CD1c-positive myeloid dendritic cell (primary cell): Measurements from ENCODE around the gene DLGAP4.

ENCODE experiments used
- DNase-seq: peaks from one replicate; pipeline ENCODE4 v3.0.0-alpha.2; 2016; ENCODE audit errors: extremely low spot score

The DLGAP4 gene

DNA sequence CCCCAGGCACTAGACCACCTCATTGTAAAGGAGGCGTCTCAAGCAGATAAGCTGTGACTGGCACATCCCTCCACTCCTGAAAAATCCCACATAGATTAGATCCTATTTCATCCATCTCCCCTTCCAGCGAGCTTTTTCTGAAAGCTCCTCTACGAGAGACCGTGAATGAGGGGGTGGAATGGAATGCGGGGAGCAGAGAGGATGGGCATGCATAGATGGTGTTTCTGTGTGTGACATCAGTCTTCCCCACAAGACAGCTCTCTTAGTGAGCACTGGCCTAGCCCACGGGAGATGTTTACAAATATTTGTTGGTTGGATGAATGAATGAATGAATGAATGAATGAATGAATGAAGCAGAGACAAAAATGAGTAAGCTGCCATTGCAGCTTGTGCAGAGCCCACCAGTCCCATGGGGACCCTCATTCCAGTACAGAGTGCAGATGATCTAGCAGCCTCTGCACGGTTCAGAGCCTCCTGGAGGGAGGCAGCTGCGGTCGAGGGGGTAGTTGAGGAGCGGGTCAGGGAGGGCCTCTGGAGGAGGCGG, 98.4 kb downstream of the DLGAP4 start:
- no peak for DNase-seq

DNA sequence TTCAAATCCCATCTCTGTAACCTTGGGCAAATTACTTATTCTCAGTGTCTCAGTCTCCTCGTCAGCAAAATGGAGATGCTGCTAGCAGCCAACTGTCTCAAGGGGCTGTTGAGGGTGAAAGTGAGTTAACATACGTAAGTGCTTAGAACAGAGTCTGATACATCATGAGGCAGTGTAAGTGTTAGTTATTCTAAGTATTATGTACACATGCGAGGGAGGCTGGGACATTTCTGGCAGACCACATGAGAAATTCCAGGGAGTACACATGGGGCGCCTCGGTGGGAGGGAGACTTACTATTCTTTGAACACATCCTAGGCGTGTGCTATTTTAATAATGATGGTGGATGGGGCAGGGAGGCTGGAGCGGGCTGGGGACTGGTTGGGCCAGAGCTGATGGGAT, 99.1 kb downstream of the DLGAP4 start:
- DNase-seq, result no peak

DNA sequence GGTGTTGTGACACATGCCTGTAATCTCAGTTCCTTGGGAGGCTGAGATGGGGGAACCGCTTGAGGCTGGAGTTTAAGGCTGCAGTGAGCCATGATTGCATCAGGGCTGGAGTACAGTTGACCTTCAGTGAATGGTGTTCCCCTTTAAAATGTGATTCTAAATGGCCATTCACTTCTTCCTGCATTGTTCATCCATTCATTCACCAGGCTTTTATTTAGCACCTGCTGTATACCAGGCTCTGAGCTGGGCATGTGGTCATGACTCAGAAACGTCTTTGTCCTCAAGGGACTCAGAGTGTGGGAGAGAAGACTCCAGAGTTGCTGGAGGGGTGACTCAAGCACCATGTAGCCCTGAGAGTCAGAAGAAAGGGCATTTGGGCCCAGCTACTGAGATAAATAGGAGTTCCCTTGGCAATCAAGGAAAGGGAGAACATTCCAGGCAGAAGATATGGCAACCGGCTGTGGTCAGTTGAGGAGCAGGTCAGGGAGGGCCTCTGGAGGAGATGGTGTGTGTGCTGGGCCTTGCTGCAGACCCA, 101.1 kb downstream of the DLGAP4 start:
- DNase-seq, result no peak

DNA sequence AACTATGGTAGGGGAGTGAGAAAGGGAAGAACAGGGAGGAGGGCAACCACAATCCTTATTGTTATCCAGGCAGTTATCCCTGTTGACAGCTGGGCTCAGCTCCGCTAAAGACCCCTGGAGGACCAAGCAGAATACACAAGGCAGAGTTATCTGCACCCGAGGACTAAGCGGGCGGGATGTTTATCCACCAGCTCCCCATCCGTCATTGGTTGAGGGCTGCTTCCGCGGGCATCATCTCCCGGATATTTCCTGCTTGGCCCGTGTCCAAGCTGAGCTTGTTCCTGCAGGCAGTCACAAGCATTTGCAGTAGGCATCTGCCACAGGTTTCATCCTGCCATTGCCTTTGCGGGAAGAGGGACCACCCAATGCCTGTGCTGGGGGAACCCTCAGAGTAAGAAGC, 102.1 kb downstream of the DLGAP4 start:
- no peak for DNase-seq

DNA sequence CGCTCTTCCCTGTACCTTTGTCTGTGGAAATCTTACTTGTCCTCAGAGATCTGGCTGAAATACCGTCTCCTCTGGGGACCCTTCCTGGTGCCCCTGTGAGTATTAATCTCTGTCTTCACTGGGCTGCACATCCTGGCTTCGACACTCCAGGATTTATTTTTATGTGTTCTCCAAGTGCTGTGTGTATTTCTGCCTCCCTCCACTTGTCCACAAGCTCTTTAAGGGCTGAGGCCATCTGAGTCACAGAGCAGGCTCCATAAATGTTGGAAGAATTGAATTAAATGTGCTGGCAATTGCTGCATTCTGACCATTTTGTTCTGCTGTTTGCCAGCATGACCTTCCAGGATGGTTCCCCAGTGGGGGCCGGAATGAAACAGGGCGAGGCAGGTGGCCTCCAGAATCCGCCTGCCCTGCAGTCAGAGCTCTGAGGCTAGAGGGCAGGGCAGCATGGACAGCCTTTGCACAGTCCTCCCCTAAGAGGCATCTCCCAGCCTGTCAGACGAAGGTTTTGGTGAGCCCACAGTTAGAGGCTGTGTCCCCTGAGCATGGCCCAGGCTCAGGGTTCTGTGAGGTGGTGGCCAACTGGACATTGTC, 105.8 kb downstream of the DLGAP4 start:
- no peak for DNase-seq

DNA sequence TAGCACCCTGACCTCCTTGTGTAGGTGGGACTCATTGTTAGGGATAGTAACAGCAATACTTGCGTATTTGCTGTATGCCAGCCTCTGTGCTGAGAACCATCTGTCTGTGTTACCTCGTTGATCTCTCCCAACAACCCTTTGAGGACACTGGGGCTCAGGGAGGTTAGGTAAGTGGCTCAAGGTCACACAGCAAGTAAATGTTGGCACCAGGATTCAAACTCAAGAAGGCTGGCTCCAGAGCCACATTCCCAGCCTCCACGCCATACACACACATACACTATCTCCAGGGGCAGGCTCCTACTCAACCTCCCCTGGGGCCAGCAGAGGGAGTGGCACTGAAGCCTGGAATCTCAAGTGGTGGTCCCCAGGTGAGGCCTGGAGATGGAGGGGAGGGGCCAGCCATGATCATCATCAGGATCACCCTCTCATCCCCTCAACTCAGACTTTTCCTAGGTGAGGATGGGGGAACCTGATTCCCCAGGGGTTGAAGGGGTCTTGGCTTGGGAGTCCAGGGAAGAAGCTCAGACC, 109.4 kb downstream of the DLGAP4 start:
- DNase-seq, result no peak

DNA sequence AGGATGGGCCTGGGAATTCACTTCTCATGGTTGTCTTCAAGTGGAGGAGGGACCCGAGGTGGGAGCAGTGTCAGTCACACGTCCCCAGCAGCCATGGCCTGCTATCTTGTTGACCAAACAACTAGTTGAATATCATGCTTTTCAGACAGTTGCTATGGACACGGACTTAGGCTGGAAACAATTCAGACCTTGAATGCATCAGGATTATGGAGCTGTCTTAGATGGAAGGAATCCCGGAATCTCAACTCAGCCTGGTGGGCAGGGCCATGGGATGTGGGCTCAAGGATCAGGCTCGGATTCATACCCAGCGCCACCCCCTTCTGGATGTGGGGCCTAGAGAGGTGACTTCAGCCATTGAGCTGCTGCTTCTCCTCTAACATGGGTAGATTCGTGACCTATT, 112.6 kb downstream of the DLGAP4 start:
- no peak for DNase-seq

DNA sequence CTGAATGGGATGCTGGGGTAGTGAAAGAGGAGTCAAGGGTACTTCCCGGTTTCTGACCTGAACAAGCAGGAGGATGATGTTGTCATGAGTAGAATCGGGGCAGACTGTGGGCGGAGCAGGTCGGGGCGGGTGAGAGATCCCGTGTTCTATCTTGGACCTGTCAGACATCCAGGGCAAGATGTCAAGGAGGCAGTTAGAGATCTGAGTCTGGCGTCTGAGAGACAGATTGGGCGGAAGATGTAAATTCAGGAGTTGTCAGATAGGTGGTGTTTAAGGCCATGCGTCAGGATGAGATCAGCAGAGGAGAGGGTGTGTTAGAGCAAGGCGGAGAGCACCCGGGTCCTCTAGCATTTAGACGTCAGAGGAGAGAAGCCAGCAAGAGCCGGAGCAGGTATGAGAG, 115.5 kb downstream of the DLGAP4 start:
- no peak for DNase-seq

DNA sequence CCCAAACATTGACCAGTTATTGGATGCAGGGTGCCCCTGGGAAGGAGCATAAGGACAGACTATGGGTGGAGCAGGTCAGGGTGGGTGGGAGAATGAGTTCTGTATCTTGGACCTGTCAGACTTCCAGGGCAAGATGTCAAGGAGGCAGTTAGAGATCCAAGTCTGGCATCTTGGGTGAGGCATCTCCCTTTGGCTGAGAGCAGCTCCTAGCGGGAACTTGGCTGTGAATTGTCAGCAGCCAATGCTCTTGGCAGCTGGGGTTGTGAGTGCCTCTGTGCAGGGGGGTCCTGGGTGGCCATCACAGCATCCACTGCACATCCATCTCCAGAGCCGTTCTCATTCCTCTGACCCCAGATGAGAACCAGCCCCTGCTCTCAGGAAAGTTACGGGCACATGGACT, 118.2 kb downstream of the DLGAP4 start:
- DNase-seq, result no peak

DNA sequence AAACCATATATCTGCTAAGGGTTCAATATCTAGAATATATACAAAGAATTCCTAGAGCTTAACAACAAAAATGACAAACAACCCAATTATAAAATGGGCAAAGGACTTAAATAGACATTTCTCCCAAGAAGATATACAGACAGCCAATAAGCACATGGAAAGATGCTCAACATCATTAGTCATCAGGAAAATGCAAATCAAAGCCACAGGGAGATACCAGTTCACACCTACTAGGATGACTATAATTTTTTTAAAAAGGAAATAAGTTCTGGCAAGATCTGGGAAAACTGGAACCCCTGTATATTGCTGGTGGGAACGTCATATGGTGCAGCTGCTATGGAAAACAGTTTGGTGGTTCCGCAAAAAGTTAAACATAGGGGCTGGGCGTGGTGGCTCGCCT, 119.0 kb downstream of the DLGAP4 start:
- no peak for DNase-seq

DNA sequence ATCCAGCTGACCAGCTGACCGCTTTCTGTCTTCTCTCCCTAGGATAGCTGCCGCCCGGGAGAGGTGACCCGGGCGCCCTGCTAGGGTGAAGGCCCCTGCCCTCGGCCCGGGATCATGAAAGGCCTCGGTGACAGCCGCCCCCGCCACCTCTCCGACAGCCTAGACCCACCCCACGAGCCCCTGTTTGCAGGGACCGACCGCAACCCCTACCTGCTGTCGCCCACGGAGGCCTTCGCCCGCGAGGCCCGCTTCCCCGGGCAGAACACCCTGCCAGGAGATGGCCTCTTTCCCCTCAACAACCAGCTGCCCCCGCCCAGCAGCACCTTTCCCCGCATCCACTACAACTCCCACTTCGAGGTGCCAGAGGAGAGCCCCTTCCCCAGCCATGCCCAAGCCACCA, 125.5 kb downstream of the DLGAP4 start:
- no peak for DNase-seq

DNA sequence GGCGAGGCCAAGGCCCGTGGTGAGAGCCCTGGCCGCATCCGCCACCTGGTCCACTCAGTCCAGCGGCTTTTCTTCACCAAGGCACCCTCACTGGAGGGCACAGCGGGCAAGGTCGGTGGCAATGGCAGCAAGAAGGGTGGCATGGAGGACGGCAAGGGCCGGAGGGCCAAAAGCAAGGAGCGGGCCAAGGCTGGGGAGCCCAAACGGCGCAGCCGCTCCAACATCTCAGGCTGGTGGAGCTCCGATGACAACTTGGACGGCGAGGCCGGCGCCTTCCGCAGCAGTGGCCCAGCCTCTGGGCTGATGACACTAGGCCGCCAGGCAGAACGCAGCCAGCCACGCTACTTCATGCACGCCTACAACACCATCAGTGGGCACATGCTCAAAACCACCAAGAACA, 126.0 kb downstream of the DLGAP4 start:
- no peak for DNase-seq

DNA sequence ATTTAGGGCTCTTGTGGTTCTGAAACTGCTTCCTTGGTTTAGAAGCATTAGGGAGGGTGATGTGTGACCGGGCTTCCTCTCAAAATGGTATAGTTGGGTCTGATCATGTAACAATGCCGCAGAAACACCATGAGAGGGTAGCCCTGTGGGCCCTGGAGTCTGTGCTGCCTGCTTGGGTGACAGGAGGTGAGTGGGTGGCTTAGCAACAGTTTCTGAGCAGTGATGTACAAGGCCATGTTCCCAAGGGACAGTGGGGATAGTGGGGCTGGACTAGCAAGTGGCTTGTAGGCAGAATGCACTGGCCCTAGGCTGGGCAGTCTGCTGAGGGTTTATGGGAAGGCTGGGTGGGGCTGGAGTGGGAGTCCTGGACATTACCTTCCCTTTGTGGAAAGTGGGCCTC, 128.2 kb downstream of the DLGAP4 start:
- no peak for DNase-seq

DNA sequence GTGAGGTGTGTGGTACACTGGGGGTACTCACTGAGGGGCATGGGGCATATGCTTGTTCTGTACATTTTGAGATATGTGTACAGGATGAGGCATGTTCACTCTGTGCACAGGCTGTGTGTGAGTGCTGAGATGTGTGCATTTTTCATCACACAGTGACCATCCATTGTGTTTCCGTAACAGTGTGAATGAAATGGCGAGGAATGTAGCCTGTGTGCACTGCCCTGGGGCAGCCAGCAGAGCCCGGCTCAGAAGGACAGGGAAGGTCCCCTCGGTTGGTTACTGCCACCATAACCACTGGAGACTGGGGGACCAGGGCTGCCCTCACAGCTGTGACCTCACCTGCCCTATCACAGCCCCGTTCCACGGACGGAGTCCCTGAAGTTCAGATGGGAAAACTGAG, 129.0 kb downstream of the DLGAP4 start:
- no peak for DNase-seq

DNA sequence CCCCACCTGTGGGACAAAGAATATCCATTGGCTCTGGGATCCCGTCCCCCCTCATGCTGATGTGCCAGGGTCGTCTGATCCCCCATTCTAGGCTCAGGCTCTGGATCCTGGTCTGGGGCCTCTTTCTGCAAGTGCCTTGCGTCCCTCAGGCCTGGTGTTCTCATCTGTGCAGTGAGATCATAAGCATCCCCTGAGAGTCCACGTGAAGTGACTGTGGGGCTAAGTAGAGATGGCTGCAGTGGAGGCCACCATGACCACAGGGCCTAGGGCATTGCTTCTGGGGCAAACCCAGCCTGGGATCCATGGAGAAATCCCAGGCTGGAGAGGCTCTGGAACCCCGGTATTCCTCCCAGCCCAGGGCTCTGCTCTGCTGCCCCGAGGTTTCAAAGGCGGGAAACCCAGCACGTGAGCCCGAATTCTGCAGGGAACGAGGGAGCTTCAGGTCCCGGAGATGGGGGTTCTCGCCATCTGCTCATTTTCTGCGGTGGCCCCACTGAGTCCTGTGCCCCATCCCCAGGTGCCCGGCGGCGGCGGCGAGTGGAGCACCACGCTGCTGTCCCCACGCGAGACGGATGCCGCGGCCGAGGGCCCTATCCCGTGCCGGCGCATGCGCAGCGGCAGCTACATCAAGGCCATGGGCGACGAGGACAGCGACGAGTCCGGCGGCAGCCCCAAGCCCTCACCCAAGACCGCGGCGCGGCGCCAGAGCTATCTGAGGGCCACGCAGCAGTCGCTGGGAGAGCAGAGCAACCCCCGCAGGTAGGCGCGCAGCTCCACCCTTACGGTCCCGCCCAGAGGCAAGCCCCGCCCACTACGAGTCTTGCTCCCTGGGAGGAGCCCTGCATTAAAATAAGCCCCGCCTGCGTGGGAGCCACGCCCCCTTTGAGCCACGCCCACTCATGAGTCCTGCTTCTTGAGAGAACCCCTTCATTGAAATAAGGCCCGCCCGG, 129.7 kb downstream of the DLGAP4 start:
- peak; percentile 87 for DNase-seq

DNA sequence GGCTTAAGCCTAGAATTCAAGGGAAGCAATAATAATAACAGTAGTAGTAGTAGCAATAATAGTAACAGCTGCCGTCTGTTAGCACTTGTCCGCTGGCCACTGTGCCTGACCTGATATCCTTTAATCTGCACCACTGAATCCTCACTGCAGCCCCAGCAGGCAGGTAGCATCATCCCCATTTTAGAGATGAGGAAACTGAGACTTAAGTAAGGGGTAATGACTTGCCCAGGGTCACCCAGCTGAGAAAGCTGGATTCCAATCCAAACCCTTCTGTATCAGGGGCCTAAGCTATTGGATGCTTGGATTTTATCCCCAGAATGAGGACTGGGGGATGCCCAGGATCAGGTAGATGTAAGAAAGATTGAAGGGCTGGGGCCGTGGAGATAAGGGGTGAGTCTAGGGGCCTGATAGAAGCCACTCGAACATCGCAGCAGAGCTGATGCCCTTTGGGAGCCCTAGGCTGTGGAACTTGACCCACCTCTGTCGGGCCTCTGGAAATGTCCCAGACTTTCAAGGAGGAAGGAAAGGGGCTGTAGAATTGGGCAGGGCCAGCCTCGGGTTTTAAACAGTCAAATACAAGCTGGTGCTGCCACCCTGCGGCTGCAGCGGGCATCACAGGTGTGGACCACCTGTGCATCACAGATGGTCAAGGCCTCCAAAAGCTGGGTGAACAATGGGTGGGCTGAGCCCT, 133.0 kb downstream of the DLGAP4 start:
- peak; percentile 63 for DNase-seq

DNA sequence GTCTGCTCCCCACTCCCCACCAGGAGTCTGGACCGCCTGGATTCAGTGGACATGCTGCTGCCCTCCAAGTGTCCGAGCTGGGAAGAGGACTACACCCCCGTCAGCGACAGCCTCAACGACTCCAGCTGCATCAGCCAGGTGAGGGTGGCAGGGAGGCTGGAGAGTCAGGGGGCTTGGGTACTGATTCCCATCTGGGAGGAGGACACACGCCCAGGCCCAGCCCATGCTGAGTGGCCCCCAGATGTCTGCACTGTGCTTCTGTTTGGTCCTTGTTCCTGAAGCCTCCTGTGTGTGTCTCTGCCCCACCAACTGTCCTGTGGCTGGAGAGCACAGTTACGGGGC, 133.6 kb downstream of the DLGAP4 start:
- no peak for DNase-seq

DNA sequence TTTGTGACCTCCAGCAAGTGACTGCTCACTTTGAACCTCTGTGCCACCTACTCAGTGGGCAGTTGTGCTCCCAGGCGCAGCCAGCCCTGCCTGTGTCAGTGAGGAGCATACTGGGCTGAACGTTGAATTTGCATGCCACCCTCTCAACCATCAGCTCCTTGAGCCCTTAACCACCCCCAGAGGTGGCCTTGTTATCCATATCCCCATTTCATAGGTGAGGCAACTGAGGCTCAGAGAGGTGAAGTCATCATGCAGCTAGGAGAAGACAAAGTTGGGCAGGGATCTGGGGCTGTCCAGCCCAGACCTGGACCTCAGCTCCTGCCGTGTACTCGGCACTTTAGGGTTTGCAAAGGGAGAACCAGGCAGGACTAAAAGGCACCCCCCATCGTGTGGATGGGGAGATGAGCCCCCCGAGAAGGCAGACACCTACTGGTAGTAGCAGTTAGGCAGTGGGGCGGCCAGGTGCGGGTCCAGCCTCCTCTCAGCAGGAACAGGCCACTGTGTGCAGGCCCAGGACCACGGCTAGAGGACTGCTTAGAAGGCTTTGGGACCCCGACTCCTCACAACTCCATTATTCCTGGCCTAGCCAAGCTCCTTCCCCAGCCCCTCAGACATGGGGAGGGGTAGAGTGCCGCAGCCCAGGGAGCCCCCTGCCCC, 134.4 kb downstream of the DLGAP4 start:
- DNase-seq, result no peak

DNA sequence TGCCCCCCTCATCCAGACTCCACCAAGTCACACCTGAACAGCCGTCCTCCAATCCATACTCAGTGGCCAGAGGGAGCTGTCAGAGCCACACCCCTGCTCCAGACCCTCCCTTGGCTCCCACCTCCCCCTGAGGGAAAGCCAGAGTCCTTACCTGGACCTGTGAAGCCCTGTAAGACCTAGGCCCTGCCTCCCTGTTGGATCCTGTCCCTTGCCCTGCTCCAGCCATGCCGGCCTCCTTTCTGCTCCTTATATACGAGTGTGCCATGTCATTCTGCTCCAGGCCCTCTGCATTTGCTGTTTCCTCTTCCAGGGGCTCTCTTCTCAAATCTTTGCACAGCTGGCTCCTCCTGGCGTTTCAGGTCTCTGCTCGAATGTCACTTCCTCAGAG, 134.9 kb downstream of the DLGAP4 start:
- no peak for DNase-seq

DNA sequence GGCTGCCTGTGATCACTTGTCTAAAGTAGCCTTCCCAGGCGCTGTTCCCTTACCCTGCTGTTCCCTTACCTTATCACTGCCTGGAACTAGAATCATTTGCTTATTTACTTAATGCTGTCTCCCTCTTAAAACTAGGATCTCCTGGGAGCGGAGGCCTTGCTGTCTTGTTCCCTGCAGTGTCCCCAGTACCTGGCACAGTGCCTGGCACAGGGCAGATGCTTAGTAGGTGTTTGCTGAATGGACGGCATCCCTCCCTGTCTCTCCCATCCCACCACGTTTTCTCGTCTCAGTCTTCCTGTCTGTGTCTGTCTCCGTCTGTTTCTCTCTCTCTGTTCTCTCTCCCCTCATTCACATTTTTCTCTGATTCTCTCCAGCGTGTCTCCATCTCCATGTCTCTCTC, 135.3 kb downstream of the DLGAP4 start:
- DNase-seq, result no peak

DNA sequence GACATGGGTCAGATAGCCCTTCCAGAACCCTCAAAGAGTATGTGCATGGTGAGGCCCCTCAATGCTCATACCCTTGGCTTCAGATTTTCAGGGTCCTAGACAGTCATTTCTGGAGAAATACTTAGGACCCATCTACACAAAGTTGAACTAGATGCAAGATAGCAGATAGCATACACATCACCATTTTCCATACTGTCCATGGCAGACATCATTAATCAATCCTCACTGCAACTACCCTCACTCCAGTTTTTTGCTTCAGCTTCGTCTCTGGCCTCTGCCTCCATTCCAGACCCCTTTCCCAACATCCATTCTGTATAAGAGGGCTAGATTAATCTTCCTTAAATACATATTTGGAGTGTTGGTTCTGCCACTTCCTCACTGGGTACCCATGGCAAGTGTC, 139.7 kb downstream of the DLGAP4 start:
- DNase-seq, result no peak

DNA sequence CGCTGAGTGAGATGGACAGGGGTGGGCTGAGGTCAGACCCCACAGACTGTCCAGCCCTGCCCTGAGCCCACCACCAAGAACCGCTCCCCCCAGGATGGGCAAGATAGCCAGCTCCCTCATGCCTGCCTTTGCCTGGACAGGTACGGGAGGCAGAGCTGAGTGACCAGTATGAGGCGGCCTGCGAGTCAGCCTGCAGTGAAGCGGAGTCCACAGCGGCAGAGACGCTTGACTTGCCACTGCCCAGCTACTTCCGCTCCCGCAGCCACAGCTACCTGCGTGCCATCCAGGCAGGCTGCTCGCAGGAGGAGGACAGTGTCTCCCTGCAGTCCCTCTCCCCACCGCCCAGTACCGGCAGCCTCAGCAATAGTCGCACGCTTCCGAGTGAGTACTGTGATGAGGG, 140.4 kb downstream of the DLGAP4 start:
- DNase-seq, result no peak
